ENCODE results near the gene PPP2R5E. TPM values are rescaled to one million over a fixed set of nuclear protein-coding genes. Genes with fewer than 3 reads are reported as not detected.
A peak's percentile ranks its signal among the peaks of the same experiment; 100 is the strongest.

PPP2R5E gene
- total and polyA plus RNA-seq, 7 experiments from 2014 or later, result 29.2 to 47.8 (median 37.5) TPM

GRCh38 chr14:63480599-63480998 is 62.6 kb downstream of the PPP2R5E start:
- peak overlapping the region in 1 of 10 donors; percentile 56 for H3K4me3 Mint-ChIP-seq
- ChIA-PET CTCF (no interaction called here), POLR2A (no interaction called here)
- peaks cover 32 to 75% (median 71%) of the 10 kb centered on the region in 7 donors for H3K4me1 Mint-ChIP-seq
- no peaks in the 10 kb centered on the region for H3K27me3 Mint-ChIP-seq
- H3K4me3 ChIP-seq (ENCODE audit: low read length), result no peak overlapping the region
- no peak overlapping the region for H3K27ac ChIP-seq (ENCODE audit: low read depth, low read length)
- DNase-seq (no peak), ATAC-seq (no peak)
- peaks cover 0 to 9% (median 6%) of the 10 kb centered on the region in 5 donors for H3K36me3 Mint-ChIP-seq
- H3K27me3 ChIP-seq (ENCODE audit: control insufficient read depth in 2 of 2, insufficient read depth in 2 of 2, low read length in 2 of 2), result no peaks in the 10 kb centered on the region
- intact Hi-C loops (cut with micrococcal nuclease), result no loop called here
- H3K36me3 ChIP-seq (ENCODE audit: control insufficient read depth in 2 of 3, insufficient read depth in 3 of 3, low read length in 3 of 3), result no peaks in the 10 kb centered on the region
- H3K9me3 ChIP-seq (ENCODE audit: control insufficient read depth in 2 of 3, low read length in 3 of 3), result no peaks in the 10 kb centered on the region
- peak overlapping the region in 6 of 9 donors; percentile 7 to 58 (median 27) for H3K27ac Mint-ChIP-seq
- H3K9me3 Mint-ChIP-seq, result no peaks in the 10 kb centered on the region
- H3K4me1 ChIP-seq (ENCODE audit: control insufficient read depth in 2 of 2, insufficient read depth in 2 of 2, low read length in 2 of 2), result peaks cover 4 to 22% of the 10 kb centered on the region in 2 donors

- no peaks in the 10 kb centered on the region for H3K27me3 ChIP-seq (ENCODE audit: control insufficient read depth in 2 of 2, insufficient read depth in 2 of 2, low read length in 2 of 2)
- intact Hi-C loops (cut with micrococcal nuclease), result loop anchor here in 1 of 2 donors (2.0 to 10.0 kb wide), 6 partner anchors 34 to 286 kb away; partner anchors contain the start of genes PPP2R5E and WDR89
- ChIA-PET CTCF (no interaction called here), POLR2A (no interaction called here)
- no peak overlapping the region for H3K27ac ChIP-seq (ENCODE audit: low read depth, low read length)
- H3K4me3 Mint-ChIP-seq, result peak overlapping the region in 7 of 10 donors; percentile 12 to 65 (median 50)
- ATAC-seq, result no peak
- H3K4me1 ChIP-seq (ENCODE audit: control insufficient read depth in 2 of 2, insufficient read depth in 2 of 2, low read length in 2 of 2), result peaks cover 4 to 16% of the 10 kb centered on the region in 2 donors
- no peaks in the 10 kb centered on the region for H3K36me3 ChIP-seq (ENCODE audit: control insufficient read depth in 2 of 3, insufficient read depth in 3 of 3, low read length in 3 of 3)
- H3K9me3 ChIP-seq (ENCODE audit: control insufficient read depth in 2 of 3, low read length in 3 of 3), result no peaks in the 10 kb centered on the region
- peaks cover 0 to 15% (median 5%) of the 10 kb centered on the region in 5 donors for H3K36me3 Mint-ChIP-seq
- peaks cover 24 to 64% (median 55%) of the 10 kb centered on the region in 7 donors for H3K4me1 Mint-ChIP-seq
- no peaks in the 10 kb centered on the region for H3K9me3 Mint-ChIP-seq
- no peak overlapping the region for H3K4me3 ChIP-seq (ENCODE audit: low read length)
- DNase-seq, result no peak
- no peaks in the 10 kb centered on the region for H3K27me3 Mint-ChIP-seq
- H3K27ac Mint-ChIP-seq, result peak overlapping the region in 3 of 9 donors; percentile 64 to 69 (median 67)
Measured at GRCh38 chr14:63478437-63478852, 64.7 kb downstream of the PPP2R5E start.

GRCh38 chr14:63478010-63478409 is 65.2 kb downstream of the PPP2R5E start:
- Histone ChIP-seq H3K9me3 (ENCODE audit: control insufficient read depth in 2 of 3, low read length in 3 of 3) (no peaks in the 10 kb centered on the region), H3K36me3 (ENCODE audit: control insufficient read depth in 2 of 3, insufficient read depth in 3 of 3, low read length in 3 of 3) (no peaks in the 10 kb centered on the region), H3K4me3 (ENCODE audit: low read length) (peak overlapping the region; percentile 31), H3K27me3 (ENCODE audit: control insufficient read depth in 2 of 2, insufficient read depth in 2 of 2, low read length in 2 of 2) (no peaks in the 10 kb centered on the region), H3K27ac (ENCODE audit: low read depth, low read length) (no peak overlapping the region), H3K4me1 (ENCODE audit: control insufficient read depth in 2 of 2, insufficient read depth in 2 of 2, low read length in 2 of 2) (peaks cover 4 to 16% of the 10 kb centered on the region in 2 donors)
- Mint-ChIP-seq H3K4me3 (peak overlapping the region in 8 of 10 donors; percentile 22 to 75 (median 64)), H3K27ac (peak overlapping the region in 4 of 9 donors; percentile 5 to 80 (median 57)), H3K36me3 (peaks cover 0 to 12% (median under 1%) of the 10 kb centered on the region in 5 donors), H3K27me3 (no peaks in the 10 kb centered on the region), H3K9me3 (no peaks in the 10 kb centered on the region), H3K4me1 (peaks cover 21 to 60% (median 51%) of the 10 kb centered on the region in 7 donors)
- DNase-seq, result peak in 1 of 9 donors; percentile 14
- CTCF ChIA-PET, result no interaction called here
- intact Hi-C loops (cut with micrococcal nuclease), result loop anchor here in 1 of 2 donors (2.0 to 10.0 kb wide), 6 partner anchors 34 to 287 kb away; partner anchors contain the start of genes PPP2R5E and WDR89
- POLR2A ChIA-PET, result no interaction called here
- peak; percentile 60 for ATAC-seq

GRCh38 chr14:63477556-63477955 is 65.6 kb downstream of the PPP2R5E start:
- no peaks in the 10 kb centered on the region for H3K9me3 ChIP-seq (ENCODE audit: control insufficient read depth in 2 of 3, low read length in 3 of 3)
- H3K27ac ChIP-seq (ENCODE audit: low read depth, low read length), result no peak overlapping the region
- no peaks in the 10 kb centered on the region for H3K9me3 Mint-ChIP-seq
- DNase-seq, result no peak
- ChIA-PET POLR2A (no interaction called here), CTCF (no interaction called here)
- ATAC-seq, result no peak
- peaks cover 19 to 56% (median 49%) of the 10 kb centered on the region in 7 donors for H3K4me1 Mint-ChIP-seq
- no peak overlapping the region for H3K4me3 ChIP-seq (ENCODE audit: low read length)
- H3K36me3 ChIP-seq (ENCODE audit: control insufficient read depth in 2 of 3, insufficient read depth in 3 of 3, low read length in 3 of 3), result no peaks in the 10 kb centered on the region
- H3K27me3 Mint-ChIP-seq, result no peaks in the 10 kb centered on the region
- H3K4me3 Mint-ChIP-seq, result peak overlapping the region in 9 of 10 donors; percentile 53 to 75 (median 63)
- H3K27me3 ChIP-seq (ENCODE audit: control insufficient read depth in 2 of 2, insufficient read depth in 2 of 2, low read length in 2 of 2), result no peaks in the 10 kb centered on the region
- H3K36me3 Mint-ChIP-seq, result peaks cover 0 to 12% (median 0%) of the 10 kb centered on the region in 5 donors
- peaks cover 4 to 16% of the 10 kb centered on the region in 2 donors for H3K4me1 ChIP-seq (ENCODE audit: control insufficient read depth in 2 of 2, insufficient read depth in 2 of 2, low read length in 2 of 2)
- intact Hi-C loops (cut with micrococcal nuclease), result loop anchor here in 1 of 2 donors (5.0 to 10.0 kb wide), 4 partner anchors 35 to 287 kb away; partner anchors contain the start of gene WDR89
- H3K27ac Mint-ChIP-seq, result peak overlapping the region in 5 of 9 donors; percentile 5 to 80 (median 62)

- H3K9me3 Mint-ChIP-seq, result no peaks in the 10 kb centered on the region
- no peak overlapping the region for H3K4me3 Mint-ChIP-seq
- H3K4me3 ChIP-seq (ENCODE audit: low read length), result no peak overlapping the region
- H3K4me1 Mint-ChIP-seq, result peaks cover 24 to 61% (median 58%) of the 10 kb centered on the region in 7 donors
- peaks cover 0 to 11% (median 0%) of the 10 kb centered on the region in 5 donors for H3K36me3 Mint-ChIP-seq
- H3K27ac ChIP-seq (ENCODE audit: low read depth, low read length), result no peak overlapping the region
- no peak for ATAC-seq
- ChIA-PET POLR2A (interaction anchor here (1.6 kb wide), 1 partner anchor 68 kb away, joined by 3 read pairs; the partner anchor contains the start of gene PPP2R5E), CTCF (no interaction called here)
- H3K36me3 ChIP-seq (ENCODE audit: control insufficient read depth in 2 of 3, insufficient read depth in 3 of 3, low read length in 3 of 3), result no peaks in the 10 kb centered on the region
- H3K27ac Mint-ChIP-seq, result no peak overlapping the region
- H3K9me3 ChIP-seq (ENCODE audit: control insufficient read depth in 2 of 3, low read length in 3 of 3), result no peaks in the 10 kb centered on the region
- no peaks in the 10 kb centered on the region for H3K27me3 ChIP-seq (ENCODE audit: control insufficient read depth in 2 of 2, insufficient read depth in 2 of 2, low read length in 2 of 2)
- DNase-seq, result no peak
- no peaks in the 10 kb centered on the region for H3K27me3 Mint-ChIP-seq
- H3K4me1 ChIP-seq (ENCODE audit: control insufficient read depth in 2 of 2, insufficient read depth in 2 of 2, low read length in 2 of 2), result peaks cover 7 to 27% of the 10 kb centered on the region in 2 donors
- intact Hi-C loops (cut with micrococcal nuclease), result loop anchor here in 1 of 2 donors (5.0 to 10.0 kb wide), 4 partner anchors 37 to 289 kb away; partner anchors contain the start of gene WDR89
Measured at GRCh38 chr14:63475761-63476160, 67.4 kb downstream of the PPP2R5E start.

GRCh38 chr14:63474844-63475243 is 68.3 kb downstream of the PPP2R5E start:
- H3K36me3 ChIP-seq (ENCODE audit: control insufficient read depth in 2 of 3, insufficient read depth in 3 of 3, low read length in 3 of 3), result no peaks in the 10 kb centered on the region
- H3K4me1 ChIP-seq (ENCODE audit: control insufficient read depth in 2 of 2, insufficient read depth in 2 of 2, low read length in 2 of 2), result peaks cover 7 to 31% of the 10 kb centered on the region in 2 donors
- H3K9me3 ChIP-seq (ENCODE audit: control insufficient read depth in 2 of 3, low read length in 3 of 3), result no peaks in the 10 kb centered on the region
- Mint-ChIP-seq H3K9me3 (no peaks in the 10 kb centered on the region), H3K27ac (no peak overlapping the region), H3K4me1 (peaks cover 29 to 64% (median 60%) of the 10 kb centered on the region in 7 donors), H3K4me3 (peak overlapping the region in 1 of 10 donors; percentile 3), H3K27me3 (no peaks in the 10 kb centered on the region), H3K36me3 (peaks cover 0 to 9% (median 0%) of the 10 kb centered on the region in 5 donors)
- H3K27ac ChIP-seq (ENCODE audit: low read depth, low read length), result no peak overlapping the region
- no peak for ATAC-seq
- no peaks in the 10 kb centered on the region for H3K27me3 ChIP-seq (ENCODE audit: control insufficient read depth in 2 of 2, insufficient read depth in 2 of 2, low read length in 2 of 2)
- no peak overlapping the region for H3K4me3 ChIP-seq (ENCODE audit: low read length)
- DNase-seq, result no peak
- ChIA-PET CTCF (no interaction called here), POLR2A (interaction anchor here (1.6 kb wide), 1 partner anchor 69 kb away, joined by 3 read pairs; the partner anchor contains the start of gene PPP2R5E)
- intact Hi-C loops (cut with micrococcal nuclease), result loop anchor here in 1 of 2 donors (5.0 to 10.0 kb wide), 4 partner anchors 37 to 290 kb away; partner anchors contain the start of gene WDR89
